Neural progenitor cell (in vitro differentiated cells): ENCODE results near the gene UBC.

ENCODE experiments used
- CTCF ChIP-seq: fragments of 200-600 bp; sonication (generic); IDR thresholded peaks from 2 replicates; pipeline ENCODE4 v1.5.1; 2017; ENCODE audit warnings: antibody characterized with exemption, mild to moderate bottlenecking
- EZH2 ChIP-seq: fragments of 200-600 bp; sonication (generic); IDR thresholded peaks from 2 replicates; pipeline ENCODE4 v1.6.1; 2017; ENCODE audit warnings: antibody characterized with exemption, mild to moderate bottlenecking, moderate library complexity

GRCh38 chr12:124952295-124952694 is 37.8 kb upstream of the UBC start:
- TF ChIP-seq EZH2 (no peak), CTCF (no peak)
